Hindlimb muscle (tissue), 1 donor: ENCODE results near the gene CENPS. TPM values are rescaled to one million over a fixed set of nuclear protein-coding genes. Genes with fewer than 3 reads are reported as not detected.
"Not testable (repeated sequence)": the region's sequence is repeated elsewhere in the genome, so short reads cannot be mapped to it uniquely, and the experiment has no call there.

Experiments
- DNase-seq: peaks from one replicate; pipeline ENCODE4 v3.0.0-alpha.2; 2013
- polyA plus RNA-seq: library from polyadenylated mRNA; unstranded; fragments of 120-200 nt; gene quantifications from one replicate; pipeline ENCODE4 v1.2.1, GENCODE V29; 2013; ENCODE audit not compliant: insufficient read length

The CENPS gene
- polyA plus RNA-seq, 1 donor: 7.9 TPM

GRCh38 chr1:10451287-10451686 is 21.1 kb downstream of the CENPS start:
- no peak for DNase-seq

GRCh38 chr1:10456048-10456447 is 25.8 kb downstream of the CENPS start:
- no peak for DNase-seq

GRCh38 chr1:10456661-10457060 is 26.4 kb downstream of the CENPS start:
- no peak for DNase-seq

- DNase-seq: not testable (repeated sequence)
Measured at GRCh38 chr1:10457462-10457861, 27.2 kb downstream of the CENPS start.

GRCh38 chr1:10457875-10458274 is 27.6 kb downstream of the CENPS start:
- DNase-seq: no peak

- no peak for DNase-seq
Measured at GRCh38 chr1:10459184-10459583, 29.0 kb downstream of the CENPS start.

- no peak for DNase-seq
Measured at GRCh38 chr1:10467078-10467477, 36.8 kb downstream of the CENPS start.

- no peak for DNase-seq
Measured at GRCh38 chr1:10470043-10470442, 39.8 kb downstream of the CENPS start.

GRCh38 chr1:10471411-10472219 is 41.4 kb downstream of the CENPS start:
- DNase-seq: no peak

- DNase-seq: peak; percentile 95
Measured at GRCh38 chr1:10472220-10473144, 42.2 kb downstream of the CENPS start, which contains the start of gene DFFA. Gene DFFA, minus strand, starts transcription at chr1:10472529. Its CDS starts 71 bp downstream, at chr1:10472458.

- DNase-seq: no peak
Measured at GRCh38 chr1:10473145-10473765, 43.0 kb downstream of the CENPS start.

- not testable (repeated sequence) for DNase-seq
Measured at GRCh38 chr1:10474309-10474612, 44.0 kb downstream of the CENPS start.

GRCh38 chr1:10474613-10475507 is 44.6 kb downstream of the CENPS start, which contains the start of gene PEX14:
Gene PEX14, plus strand, starts transcription at chr1:10474950. Its CDS starts 17 bp downstream, at chr1:10474967.
- DNase-seq: peak; percentile 86

GRCh38 chr1:10475510-10475909 is 45.3 kb downstream of the CENPS start:
- DNase-seq: no peak

- no peak for DNase-seq
Measured at GRCh38 chr1:10479296-10479695, 49.1 kb downstream of the CENPS start.

- DNase-seq: no peak
Measured at GRCh38 chr1:10480614-10481013, 50.4 kb downstream of the CENPS start.

GRCh38 chr1:10484521-10484920 is 54.3 kb downstream of the CENPS start:
- DNase-seq: no peak

GRCh38 chr1:10489291-10490055 is 59.2 kb downstream of the CENPS start:
- DNase-seq: no peak

- no peak for DNase-seq
Measured at GRCh38 chr1:10490286-10490970, 60.2 kb downstream of the CENPS start.
